Fibroblast of mammary gland (primary cell): ENCODE data around the gene SLX9.

ENCODE experiments used
- DNase-seq: peaks from one replicate; pipeline ENCODE4 v3.0.0-alpha.2; 2010; ENCODE audit warnings: low read depth
- H3K4me3 ChIP-seq: 2 replicates; pipeline ENCODE4 v1.5.1; 2011; ENCODE audit warnings: low read depth, mild to moderate bottlenecking, low read length, moderate library complexity; ENCODE audit not compliant: control insufficient read depth
- TF ChIP-seq, protein P1 (sequence below): conservative IDR thresholded peaks from 2 replicates; pipeline ENCODE4 v1.5.1; 2011; ENCODE audit warnings: low read depth, low read length, inconsistent platforms; ENCODE audit not compliant: control insufficient read depth, insufficient read depth

Gene SLX9

DNA sequence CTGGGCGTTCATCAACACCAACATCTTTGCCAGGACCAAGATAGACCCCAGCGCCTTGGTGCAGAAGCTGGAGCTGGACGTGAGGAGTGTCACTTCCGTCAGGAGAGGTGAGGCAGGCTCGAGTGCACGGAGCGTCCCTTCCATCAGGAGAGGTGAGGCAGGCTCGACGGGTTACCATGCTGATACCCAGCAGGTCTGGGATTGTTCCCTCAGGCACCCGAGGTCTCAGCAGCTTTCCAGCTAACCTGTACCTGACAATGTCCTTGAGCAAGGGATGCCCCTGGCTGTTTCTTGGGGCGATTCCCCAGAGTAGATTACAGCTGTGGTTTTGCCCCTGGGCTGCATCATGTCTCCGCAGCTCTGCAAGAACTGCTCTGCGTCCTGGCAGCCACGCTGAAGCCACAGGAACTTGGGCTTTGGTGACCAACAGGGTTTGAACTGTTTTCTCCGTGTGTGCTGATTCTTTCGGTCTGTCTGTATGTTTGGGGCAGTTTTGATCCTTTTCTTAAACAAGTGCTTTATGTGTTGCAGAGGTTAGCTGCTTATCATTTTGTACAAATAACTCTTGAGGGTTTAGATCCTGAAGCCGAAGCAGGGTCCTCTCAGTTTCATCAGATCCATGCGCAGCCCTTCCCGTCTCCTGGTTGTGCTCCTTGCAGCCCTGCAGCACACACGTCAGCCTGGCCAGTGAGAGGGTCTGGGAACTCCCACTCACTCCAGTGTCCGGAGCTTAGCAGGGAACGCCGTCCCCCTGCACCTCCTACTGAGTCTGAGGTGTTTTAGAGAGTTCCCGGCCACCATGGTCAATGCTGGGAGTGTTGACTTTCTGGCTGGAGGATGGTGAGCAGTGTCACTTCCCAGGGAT lies 4.1 kb downstream of the SLX9 start:
- no peak for DNase-seq
- TF ChIP-seq, protein P1, sequence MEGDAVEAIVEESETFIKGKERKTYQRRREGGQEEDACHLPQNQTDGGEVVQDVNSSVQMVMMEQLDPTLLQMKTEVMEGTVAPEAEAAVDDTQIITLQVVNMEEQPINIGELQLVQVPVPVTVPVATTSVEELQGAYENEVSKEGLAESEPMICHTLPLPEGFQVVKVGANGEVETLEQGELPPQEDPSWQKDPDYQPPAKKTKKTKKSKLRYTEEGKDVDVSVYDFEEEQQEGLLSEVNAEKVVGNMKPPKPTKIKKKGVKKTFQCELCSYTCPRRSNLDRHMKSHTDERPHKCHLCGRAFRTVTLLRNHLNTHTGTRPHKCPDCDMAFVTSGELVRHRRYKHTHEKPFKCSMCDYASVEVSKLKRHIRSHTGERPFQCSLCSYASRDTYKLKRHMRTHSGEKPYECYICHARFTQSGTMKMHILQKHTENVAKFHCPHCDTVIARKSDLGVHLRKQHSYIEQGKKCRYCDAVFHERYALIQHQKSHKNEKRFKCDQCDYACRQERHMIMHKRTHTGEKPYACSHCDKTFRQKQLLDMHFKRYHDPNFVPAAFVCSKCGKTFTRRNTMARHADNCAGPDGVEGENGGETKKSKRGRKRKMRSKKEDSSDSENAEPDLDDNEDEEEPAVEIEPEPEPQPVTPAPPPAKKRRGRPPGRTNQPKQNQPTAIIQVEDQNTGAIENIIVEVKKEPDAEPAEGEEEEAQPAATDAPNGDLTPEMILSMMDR, result no peak

DNA sequence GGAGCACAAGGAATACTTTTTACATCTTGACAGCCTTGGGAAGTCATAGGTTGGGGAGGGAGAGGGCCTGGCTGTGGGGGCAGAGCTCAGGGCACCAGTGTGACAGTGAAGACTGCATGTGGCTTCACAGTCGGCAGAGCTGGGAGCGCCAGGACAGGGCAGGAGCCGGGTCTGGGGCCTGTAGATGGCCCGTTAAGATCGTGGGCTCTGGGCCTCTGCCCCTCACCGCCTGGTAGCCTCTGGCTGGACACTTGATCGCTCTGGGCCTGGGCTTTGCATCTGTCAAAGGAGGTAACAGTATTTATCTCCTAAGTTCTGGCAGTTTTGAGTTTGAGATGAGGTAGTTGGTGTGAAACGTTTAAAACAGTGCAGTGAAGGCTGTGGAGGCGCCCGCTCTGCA lies 4.8 kb downstream of the SLX9 start:
- TF ChIP-seq, protein P1, result no peak
- no peak overlapping the region for H3K4me3 ChIP-seq

More for the DNA sequence above, 4.1 kb downstream of the SLX9 start:
- H3K4me3 ChIP-seq, result no peak overlapping the region

DNA sequence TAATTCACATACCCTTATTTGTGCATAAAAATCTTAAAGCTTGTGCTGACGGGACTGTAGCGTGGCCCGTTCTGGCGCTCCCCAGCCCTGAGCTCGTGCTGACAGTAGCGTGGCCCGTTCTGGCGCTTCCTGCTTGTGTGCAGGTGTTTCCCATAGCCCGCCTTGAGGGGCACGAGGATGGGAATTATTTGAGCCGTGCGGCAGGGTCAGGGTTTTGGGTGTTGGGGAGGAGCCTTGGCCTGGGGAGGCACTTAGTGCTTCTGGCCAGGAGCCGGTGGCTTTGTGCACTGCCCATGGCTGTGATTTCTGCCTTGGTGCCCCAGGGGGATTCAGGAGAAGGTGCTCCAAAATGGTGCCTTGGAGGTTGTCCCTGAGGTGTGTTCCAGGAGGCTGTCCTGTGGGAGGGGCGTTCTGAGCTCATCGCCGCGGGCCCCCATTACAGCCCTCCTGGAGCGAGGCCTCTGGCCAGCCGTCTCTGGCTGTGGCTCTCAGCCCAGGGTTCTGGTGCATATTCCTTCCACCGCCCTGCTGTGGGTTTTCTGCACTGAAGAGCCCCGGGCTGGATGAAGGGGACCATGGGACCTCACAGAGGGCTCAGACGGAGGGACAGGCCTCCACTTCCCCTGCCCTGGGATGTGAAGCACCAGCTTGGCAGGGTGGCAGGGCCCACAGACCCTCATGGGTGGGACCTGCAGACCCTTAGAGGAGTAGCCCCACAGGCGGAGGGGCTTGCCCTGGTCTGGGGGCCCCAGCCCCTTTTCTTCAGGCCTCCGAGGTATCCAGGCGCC lies 6.6 kb downstream of the SLX9 start:
- DNase-seq, result no peak

More for the DNA sequence above, 4.8 kb downstream of the SLX9 start:
- no peak for DNase-seq

DNA sequence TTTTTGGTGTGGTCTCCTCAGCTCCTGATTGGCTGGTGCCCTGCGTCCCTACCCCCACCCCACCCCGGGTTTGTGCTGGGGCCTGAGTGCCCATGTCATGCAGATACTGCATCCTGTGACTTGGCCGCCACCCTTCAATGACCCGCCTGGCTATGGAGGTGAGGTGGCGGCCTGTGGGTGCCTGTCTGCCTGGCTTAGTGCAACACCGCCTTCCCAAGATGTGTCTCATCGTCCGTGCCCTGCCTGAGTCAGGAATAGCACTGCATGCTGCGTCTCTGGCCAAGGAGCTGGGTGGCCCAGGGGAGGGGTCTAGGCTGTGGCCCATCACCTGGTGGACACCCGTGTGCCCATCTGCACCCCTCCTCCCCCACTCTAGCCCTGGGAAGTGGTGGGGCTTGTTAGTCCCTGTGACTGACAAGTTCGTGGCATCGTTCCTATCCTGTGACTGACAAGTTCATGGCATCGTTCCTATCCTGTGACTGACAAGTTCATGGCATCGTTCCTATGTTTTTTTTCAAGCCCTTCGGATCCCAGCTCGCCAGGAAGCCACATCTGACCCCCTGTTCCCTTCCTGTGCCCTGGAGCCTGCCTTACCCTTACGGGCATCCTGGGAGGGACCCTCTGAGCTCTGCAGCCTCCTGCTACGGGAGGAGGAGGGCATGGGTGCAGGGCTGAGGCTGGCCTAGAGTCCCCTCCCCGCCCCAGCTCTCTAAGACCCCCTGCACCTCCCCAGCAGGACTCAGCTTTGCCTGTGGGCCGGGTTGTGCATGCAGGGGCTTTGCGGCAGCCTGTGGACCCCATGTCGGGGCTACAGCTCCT lies 7.5 kb downstream of the SLX9 start:
- TF ChIP-seq, protein P1, result no peak

More for the DNA sequence above, 6.6 kb downstream of the SLX9 start:
- no peak overlapping the region for H3K4me3 ChIP-seq
- TF ChIP-seq, protein P1, result no peak

DNA sequence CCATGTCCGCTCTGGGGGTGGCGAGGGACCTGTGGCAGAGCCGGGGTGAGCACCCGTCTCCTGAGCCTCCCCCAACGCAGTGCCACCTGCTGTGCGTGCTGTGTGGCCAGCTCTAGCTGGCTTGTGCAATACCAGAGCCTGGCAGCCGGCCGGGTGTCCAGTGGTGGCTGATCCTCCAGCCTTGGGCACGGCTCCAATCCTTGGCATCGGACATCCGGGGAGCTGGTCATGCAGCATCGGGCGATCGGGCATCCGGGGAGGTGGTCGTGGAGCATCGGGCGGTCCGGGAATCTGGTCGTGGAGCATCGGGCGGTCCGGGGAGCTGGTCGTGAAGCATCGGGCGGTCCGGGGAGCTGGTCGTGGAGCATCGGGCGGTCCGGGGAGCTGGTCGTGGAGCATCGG lies 8.1 kb downstream of the SLX9 start:
- DNase-seq, result no peak
- no peak overlapping the region for H3K4me3 ChIP-seq
- TF ChIP-seq, protein P1, result no peak

More for the DNA sequence above, 7.5 kb downstream of the SLX9 start:
- no peak overlapping the region for H3K4me3 ChIP-seq
- DNase-seq, result no peak

DNA sequence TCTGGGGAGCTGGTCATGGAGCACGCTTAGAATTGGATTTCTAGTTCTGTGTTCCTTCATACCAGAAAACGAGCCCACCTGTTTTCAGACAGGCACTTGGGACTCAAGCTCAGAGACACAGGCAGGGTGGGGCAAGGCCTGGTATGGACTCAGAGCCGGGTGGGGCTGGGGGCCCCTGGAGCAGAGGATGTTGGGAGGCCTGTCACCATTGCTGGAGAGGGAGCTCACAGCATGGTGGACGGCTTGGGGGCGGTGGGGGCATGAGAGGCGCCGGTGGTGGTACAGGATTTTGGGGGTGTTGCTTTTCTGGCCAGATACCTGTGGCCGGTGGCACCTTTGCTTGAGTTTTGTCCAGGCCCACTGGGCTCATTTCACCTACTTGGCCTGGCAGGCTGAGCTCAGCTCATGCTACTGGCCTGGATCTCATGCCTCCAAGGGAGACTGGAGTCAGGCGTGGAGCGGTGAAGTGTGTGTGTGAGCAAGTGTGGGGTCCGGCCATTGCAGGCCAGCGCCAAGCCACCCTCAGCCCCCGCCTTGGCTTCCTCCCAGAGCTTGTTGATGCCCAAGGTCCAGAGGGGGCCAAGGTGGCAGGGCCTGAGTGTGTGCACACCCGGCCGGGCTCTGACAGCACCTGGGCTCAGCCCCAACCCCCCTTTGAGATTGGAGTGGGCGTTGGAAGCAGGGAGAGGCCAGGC lies 8.7 kb downstream of the SLX9 start:
- H3K4me3 ChIP-seq, result no peak overlapping the region
- no peak for DNase-seq
- TF ChIP-seq, protein P1, result no peak
